B cell (primary cell): ENCODE measurements around the gene LYRM9. TPM values are rescaled to one million over a fixed set of nuclear protein-coding genes. Genes with fewer than 3 reads are reported as not detected.
A peak's percentile ranks its signal among the peaks of the same experiment; 100 is the strongest.
"Not testable (repeated sequence)": the region's sequence is repeated elsewhere in the genome, so short reads cannot be mapped to it uniquely, and the experiment has no call there.

Experiments
- ATAC-seq: fragments of 200-7000 bp; cut with Tn5 transposase; one replicate; pipeline ENCODE4 v1.10.0; 2021; ENCODE audit warnings: low read depth, mild to moderate bottlenecking, moderate number of reproducible peaks, moderate library complexity
- CTCF ChIA-PET: fragments of 350-600 bp; sonication (Branson Sonifier 250); formaldehyde crosslinking; loops from one replicate; lab custom pipeline; 2021; ENCODE audit warnings: antibody characterized with exemption, inconsistent platforms; lab: Charles Lee
- POLR2A ChIA-PET: fragments of 350-600 bp; sonication (Branson Sonifier 250); formaldehyde crosslinking; loops from one replicate; lab custom pipeline; 2021; ENCODE audit warnings: antibody characterized with exemption; lab: Charles Lee
- DNase-seq: peaks from one replicate; pipeline ENCODE4 v3.0.0; 2013
- H2AFZ ChIP-seq: 2 replicates; pipeline ENCODE4 v1.6.1; 2012; ENCODE audit warnings: mild to moderate bottlenecking, low read depth, low read length; ENCODE audit not compliant: insufficient read depth, poor library complexity, severe bottlenecking
- H3K27ac ChIP-seq, 2 donors: 1 replicate in 1 of 2; 2 replicates in 1 of 2; pipeline ENCODE4 v1.5.1; 2012 to 2013; ENCODE audit warnings: low read length in 2 of 2, mild to moderate bottlenecking in 2 of 2, moderate library complexity in 1 of 2
- H3K27me3 ChIP-seq, 4 experiments: fragments of 200-600 bp in 1 of 4; sonication (generic) in 1 of 4; replicated peaks in 1 of 4; 1 replicate in 2 of 4; 2 replicates in 2 of 4; pipeline versions ENCODE4 v1.6.1 to v1.7.0; 2013 to 2016; ENCODE audit warnings: low read length in 3 of 4, mild to moderate bottlenecking in 2 of 4, mixed read lengths in 1 of 4, moderate library complexity in 1 of 4; ENCODE audit not compliant: insufficient read depth in 4 of 4, control insufficient read depth in 3 of 4; ENCODE audit errors: control extremely low read depth in 1 of 4
- H3K36me3 ChIP-seq, 2 experiments: replicated peaks in 1 of 2; 1 replicate in 1 of 2; 2 replicates in 1 of 2; pipeline versions ENCODE4 v1.6.1 to v1.7.1; 2013; ENCODE audit warnings: low read length in 1 of 2; ENCODE audit not compliant: insufficient read depth in 2 of 2, control insufficient read depth in 1 of 2; ENCODE audit errors: control extremely low read depth in 1 of 2, extremely low read depth in 1 of 2
- H3K4me1 ChIP-seq, 2 donors: fragments of 200-600 bp in 1 of 2; sonication (generic) in 1 of 2; 1 replicate in 1 of 2; 2 replicates in 1 of 2; pipeline versions ENCODE4 v1.5.1 to v1.6.1; 2013 to 2017; ENCODE audit warnings: low read length in 2 of 2; ENCODE audit not compliant: control insufficient read depth in 2 of 2, insufficient read depth in 2 of 2
- H3K4me2 ChIP-seq: replicated peaks from 2 replicates; pipeline ENCODE3; 2012; ENCODE audit warnings: mild to moderate bottlenecking, low read depth, low read length; ENCODE audit not compliant: poor library complexity, severe bottlenecking
- H3K4me3 ChIP-seq, 5 experiments: fragments of 200-600 bp in 1 of 5; sonication (generic) in 1 of 5; 1 replicate in 3 of 5; 2 replicates in 2 of 5; pipeline versions ENCODE4 v1.5.1 to v1.7.0; 2011 to 2016; ENCODE audit warnings: low read length in 4 of 5, mild to moderate bottlenecking in 4 of 5, low read depth in 2 of 5, control low read depth in 1 of 5, moderate library complexity in 1 of 5; ENCODE audit not compliant: insufficient read depth in 1 of 5; ENCODE audit errors: control extremely low read depth in 1 of 5, extremely low read depth in 1 of 5
- H3K79me2 ChIP-seq: fragments of 200-600 bp; sonication (generic); one replicate; pipeline ENCODE4 v1.6.0; 2016; ENCODE audit warnings: low read length; ENCODE audit not compliant: control insufficient read depth, insufficient read depth
- H3K9ac ChIP-seq: fragments of 200-600 bp; sonication (generic); 2 replicates; pipeline ENCODE4 v1.6.1; 2017; ENCODE audit warnings: mild to moderate bottlenecking, low read length, moderate library complexity
- H3K9me3 ChIP-seq, 3 donors: one replicate each; pipeline versions ENCODE4 v1.6.1 to v1.7.1; 2013; ENCODE audit warnings: low read length in 2 of 3; ENCODE audit not compliant: control insufficient read depth in 2 of 3, insufficient read depth in 1 of 3; ENCODE audit errors: control extremely low read depth in 1 of 3
- H4K20me1 ChIP-seq: 2 replicates; pipeline ENCODE4 v1.6.0; 2012; ENCODE audit warnings: mild to moderate bottlenecking, low read length; ENCODE audit not compliant: insufficient read depth, control insufficient read depth, poor library complexity, severe bottlenecking
- H3K27ac Mint-ChIP-seq: one replicate; pipeline ENCODE4 v1.8.0; 2021; ENCODE audit warnings: mixed read lengths
- H3K27me3 Mint-ChIP-seq: one replicate; pipeline ENCODE4 v1.8.0; 2021; ENCODE audit warnings: mixed read lengths
- H3K4me1 Mint-ChIP-seq: one replicate; pipeline ENCODE4 v1.8.0; 2021; ENCODE audit warnings: mixed read lengths
- H3K4me3 Mint-ChIP-seq: one replicate; pipeline ENCODE4 v1.8.0; 2021; ENCODE audit warnings: mixed read lengths
- H3K9me3 Mint-ChIP-seq: one replicate; pipeline ENCODE4 v1.8.0; 2022; ENCODE audit warnings: mixed read lengths; ENCODE audit not compliant: insufficient read depth
- CTCF ChIP-seq: fragments of 200-600 bp; IDR thresholded peaks from one replicate; pipeline ENCODE4 v1.8.0; 2022; ENCODE audit warnings: antibody characterized with exemption, mild to moderate bottlenecking
- EZH2 ChIP-seq: IDR thresholded peaks from 2 replicates; pipeline ENCODE4 v1.6.1; 2012; ENCODE audit warnings: borderline replicate concordance, low read depth, mild to moderate bottlenecking, moderate library complexity, low read length; ENCODE audit not compliant: insufficient read depth, poor library complexity, severe bottlenecking
- WGBS: methylation state at CpG from one replicate; pipeline ENCODE4 v1.1.5; 2013; ENCODE audit warnings: missing lambda C conversion rate; ENCODE audit not compliant: insufficient coverage; 5-methylcytosine and 5-hydroxymethylcytosine counted together
- intact Hi-C: fragments of 100-400 bp; cut with micrococcal nuclease; formaldehyde crosslinking; loops from one replicate; pipeline ENCODE4 v1.10.0; 2022
- polyA plus RNA-seq: library from polyadenylated mRNA; depleted of rRNA; stranded (reverse); fragments of >200 nt; gene quantifications from 2 replicates; pipeline ENCODE4 v1.2.3, GENCODE V29; 2012
- total RNA-seq, 2 donors: library from RNA; stranded (reverse); fragments of 120-200 nt in 1 of 2; gene quantifications; 1 replicate in 1 of 2; 2 replicates in 1 of 2; pipeline versions ENCODE4 v1.2.3 to v1.2.4, GENCODE V29; 2013 to 2022

Gene LYRM9
- total and polyA plus RNA-seq, 2 donors (not counting 1 experiment from before 2014, with no cell fraction given), result 12.1 to 14.2 TPM

GRCh38 chr17:27848931-27849330 lies 44.2 kb downstream of the LYRM9 start:
- Mint-ChIP-seq H3K27me3 (peaks cover 22% of the 10 kb centered on the region), H3K4me3 (no peak overlapping the region), H3K4me1 (peaks cover 20% of the 10 kb centered on the region), H3K9me3 (no peaks in the 10 kb centered on the region), H3K27ac (no peak overlapping the region)
- peaks cover 9 to 15% of the 10 kb centered on the region in 2 donors for H3K4me1 ChIP-seq
- H4K20me1 ChIP-seq, result no peaks in the 10 kb centered on the region
- no peak overlapping the region for H2AFZ ChIP-seq
- intact Hi-C loops, result no loop called here
- no peak for ATAC-seq
- H3K79me2 ChIP-seq, result no peaks in the 10 kb centered on the region
- WGBS, result no CpG with 5 or more reads among the region's 3 CpGs
- CTCF ChIA-PET, result no interaction called here
- H3K36me3 ChIP-seq, result no peaks in the 10 kb centered on the region
- H3K4me3 ChIP-seq, result no peak overlapping the region
- H3K9ac ChIP-seq, result no peak overlapping the region
- peaks cover 0 to 9% (median 0%) of the 10 kb centered on the region in 3 donors for H3K9me3 ChIP-seq
- H3K4me2 ChIP-seq, result no peak overlapping the region
- peaks cover 0 to 5% (median 0%) of the 10 kb centered on the region in 4 experiments for H3K27me3 ChIP-seq
- DNase-seq, result no peak
- no peak for TF ChIP-seq CTCF
- no peak for TF ChIP-seq EZH2
- POLR2A ChIA-PET, result no interaction called here
- no peak overlapping the region for H3K27ac ChIP-seq

- intact Hi-C loops, result not testable (repeated sequence)
- peak overlapping the region in 1 of 5 experiments; percentile 19 for H3K4me3 ChIP-seq
Observed at GRCh38 chr17:27846808-27847307, 46.3 kb downstream of the LYRM9 start.

More at GRCh38 chr17:27846808-27847307, 46.3 kb downstream of the LYRM9 start:
- ATAC-seq, H3K27me3 ChIP-seq, H3K36me3 ChIP-seq, H3K27ac ChIP-seq, DNase-seq, H4K20me1 ChIP-seq, H3K9ac ChIP-seq, POLR2A ChIA-PET, H3K79me2 ChIP-seq, H3K9me3 Mint-ChIP-seq, H3K9me3 ChIP-seq: not testable (repeated sequence)
- Histone ChIP-seq H3K4me1 (peaks cover 9 to 15% of the 10 kb centered on the region in 2 donors), H3K4me2 (peak overlapping the region; percentile 61), H2AFZ (peak overlapping the region; percentile 69)
- peaks cover 20% of the 10 kb centered on the region for H3K4me1 Mint-ChIP-seq
- CTCF ChIA-PET, result interaction anchor here (1.1 to 1.4 kb wide), 3 partner anchors 33 to 91 kb away, joined by 3 to 5 read pairs (median 5); no protein-coding TSS in a partner anchor
- H3K27me3 Mint-ChIP-seq, result peaks cover 22% of the 10 kb centered on the region
- WGBS, result 97% methylated on average over 10 of the region's 11 CpGs
- peak overlapping the region; percentile 80 for H3K4me3 Mint-ChIP-seq
- peak overlapping the region; percentile 10 for H3K27ac Mint-ChIP-seq
